ENCODE results near the gene ECHS1. TPM values are rescaled to one million over a fixed set of nuclear protein-coding genes. Genes with fewer than 3 reads are reported as not detected.

The ECHS1 gene
- total and polyA plus RNA-seq, 8 donors = 5.3 to 103 (median 69.2) TPM

DNA sequence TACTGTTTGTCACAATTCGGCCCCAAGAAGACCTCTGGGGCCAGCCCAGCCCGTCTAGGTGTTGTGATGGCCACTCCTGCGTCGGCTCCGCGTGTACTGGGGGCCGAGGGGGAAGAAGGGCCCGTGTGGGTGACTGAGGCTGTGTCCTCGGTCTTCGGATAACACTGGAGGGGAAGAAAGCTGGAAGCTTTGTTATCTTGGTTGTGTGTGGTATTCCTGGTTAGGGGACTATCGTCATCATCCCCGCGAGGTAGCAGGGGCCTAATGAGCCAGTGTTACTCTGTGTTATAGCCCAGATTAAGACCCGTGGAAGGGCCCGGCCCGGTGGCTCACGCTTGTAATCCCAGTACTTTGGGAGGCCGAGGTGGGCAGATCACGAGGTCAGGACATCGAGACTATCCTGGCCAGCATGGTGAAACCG, 21.7 kb upstream of the ECHS1 start:
- Histone ChIP-seq H3K36me3 (peaks cover 16 to 58% (median 51%) of the 10 kb centered on the region in 4 donors), H3K9me3 (no peaks in the 10 kb centered on the region), H3K27ac (peak overlapping the region; percentile 86 to 88 (median 87)), H3K4me1 (peaks cover 0 to 25% (median 23%) of the 10 kb centered on the region in 4 donors), H3K4me3 (peak overlapping the region; percentile 78 to 96 (median 88)), H3K27me3 (no peaks in the 10 kb centered on the region)
- DNase-seq = peak in 1 of 2 donors; percentile 24
- no peak for TF ChIP-seq POLR2A (IDR thresholded peaks at IDR 0.05)
- no peak for TF ChIP-seq EP300 (IDR thresholded peaks at IDR 0.05)
- no peak for TF ChIP-seq POLR2AphosphoS5 (IDR thresholded peaks at IDR 0.05)
- TF ChIP-seq, protein P1, sequence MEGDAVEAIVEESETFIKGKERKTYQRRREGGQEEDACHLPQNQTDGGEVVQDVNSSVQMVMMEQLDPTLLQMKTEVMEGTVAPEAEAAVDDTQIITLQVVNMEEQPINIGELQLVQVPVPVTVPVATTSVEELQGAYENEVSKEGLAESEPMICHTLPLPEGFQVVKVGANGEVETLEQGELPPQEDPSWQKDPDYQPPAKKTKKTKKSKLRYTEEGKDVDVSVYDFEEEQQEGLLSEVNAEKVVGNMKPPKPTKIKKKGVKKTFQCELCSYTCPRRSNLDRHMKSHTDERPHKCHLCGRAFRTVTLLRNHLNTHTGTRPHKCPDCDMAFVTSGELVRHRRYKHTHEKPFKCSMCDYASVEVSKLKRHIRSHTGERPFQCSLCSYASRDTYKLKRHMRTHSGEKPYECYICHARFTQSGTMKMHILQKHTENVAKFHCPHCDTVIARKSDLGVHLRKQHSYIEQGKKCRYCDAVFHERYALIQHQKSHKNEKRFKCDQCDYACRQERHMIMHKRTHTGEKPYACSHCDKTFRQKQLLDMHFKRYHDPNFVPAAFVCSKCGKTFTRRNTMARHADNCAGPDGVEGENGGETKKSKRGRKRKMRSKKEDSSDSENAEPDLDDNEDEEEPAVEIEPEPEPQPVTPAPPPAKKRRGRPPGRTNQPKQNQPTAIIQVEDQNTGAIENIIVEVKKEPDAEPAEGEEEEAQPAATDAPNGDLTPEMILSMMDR (IDR thresholded peaks at IDR 0.05) = no peak
- 20 to 30% (median 27%) methylated on average over 21 of the region's 21 CpGs for WGBS, 5 donors
- intact Hi-C loops (cut with DNase I; ENCODE audit: low total_unique reads) = no loop called here

DNA sequence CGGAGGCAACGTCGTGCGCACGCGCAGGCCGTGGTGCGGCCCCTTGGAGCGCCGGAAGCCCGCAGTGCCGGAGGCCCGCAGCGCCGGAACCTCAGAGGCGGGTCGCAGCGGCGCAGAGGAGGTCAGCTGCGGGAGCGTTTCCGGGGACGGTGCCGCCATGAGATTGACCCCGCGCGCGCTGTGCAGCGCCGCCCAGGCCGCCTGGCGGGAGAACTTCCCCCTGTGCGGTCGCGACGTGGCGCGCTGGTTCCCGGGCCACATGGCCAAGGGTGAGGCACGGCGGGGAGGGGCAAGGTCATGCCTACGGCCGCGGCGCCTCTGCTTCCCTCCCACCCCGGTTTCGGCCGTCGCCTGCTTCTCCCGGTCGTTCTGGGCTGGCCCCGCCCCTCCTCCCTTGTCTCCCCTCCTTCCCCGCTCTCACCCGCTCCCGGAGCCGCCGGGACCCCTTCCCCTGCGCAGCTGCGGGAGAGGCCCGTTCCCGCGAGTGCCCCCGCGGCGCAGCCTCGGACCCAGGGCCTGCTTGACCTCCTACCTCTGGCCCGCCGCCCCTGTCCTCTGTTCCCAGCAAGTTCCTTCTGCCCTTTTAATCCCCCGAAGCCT, 21.0 kb upstream of the ECHS1 start, which contains the start of gene MTG1:
TSS of gene MTG1 (plus strand) at position 94 of the 600 bp plus-strand sequence. CDS start at position 158, 64 bp downstream.
- 0 to 2% (median 1%) methylated on average over 27 to 69 of the region's 69 CpGs for WGBS, 5 donors
- Histone ChIP-seq H3K27ac (peak within 1 kb of the TSS; percentile 86 to 88 (median 87)), H3K4me1 (peaks cover 0 to 25% (median 23%) of the 10 kb centered on the region in 4 donors), H3K27me3 (no peaks in the 10 kb centered on the region), H3K36me3 (peaks cover 16 to 58% (median 51%) of the 10 kb centered on the region in 4 donors), H3K4me3 (peak within 1 kb of the TSS; percentile 78 to 96 (median 88)), H3K9me3 (no peaks in the 10 kb centered on the region)
- TF ChIP-seq POLR2AphosphoS5 (IDR thresholded peaks at IDR 0.05) (peak; percentile 78 to 94 (median 84)), EP300 (IDR thresholded peaks at IDR 0.05) (no peak), POLR2A (IDR thresholded peaks at IDR 0.05) (peak in 1 of 4 donors; percentile 22)
- TF ChIP-seq, protein P1 (IDR thresholded peaks at IDR 0.05) = peak in 2 of 7 experiments; percentile 29 to 35
- intact Hi-C loops (cut with DNase I; ENCODE audit: low total_unique reads) = no loop called here
- peak; percentile 95 to 99 for DNase-seq

DNA sequence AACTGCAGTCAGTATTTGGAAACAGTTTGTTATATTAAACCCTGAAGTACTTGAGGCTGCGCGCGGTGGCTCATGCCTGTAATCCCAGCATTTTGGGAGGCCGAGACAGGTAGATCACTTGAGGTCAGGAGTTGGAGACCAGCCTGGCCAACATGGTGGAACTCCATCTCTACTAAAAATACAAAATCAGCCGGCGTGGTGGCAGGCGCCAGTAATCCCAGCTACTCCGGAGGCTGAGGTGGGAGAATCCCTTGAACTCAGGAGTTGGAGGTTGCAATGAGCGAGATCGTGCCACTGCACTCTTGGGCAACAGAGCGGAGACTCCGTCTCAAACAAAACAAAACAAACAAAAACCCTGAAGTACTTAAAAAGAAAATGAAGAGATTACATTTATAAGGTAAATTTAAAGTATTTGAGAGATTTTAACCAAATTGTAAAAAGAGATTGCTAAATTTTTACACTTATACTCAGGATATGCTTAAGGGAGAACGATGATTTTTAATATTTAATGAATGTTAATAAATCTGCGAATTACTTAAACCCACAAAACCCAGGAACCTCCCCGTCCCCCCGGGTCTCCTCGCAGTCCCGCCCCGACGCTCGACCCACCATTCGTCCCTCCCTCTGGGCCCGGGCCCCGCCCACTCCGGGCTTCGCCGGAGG, 20.4 kb upstream of the ECHS1 start:
- intact Hi-C loops (cut with DNase I; ENCODE audit: low total_unique reads) = no loop called here
- TF ChIP-seq POLR2A (IDR thresholded peaks at IDR 0.05) (no peak), EP300 (IDR thresholded peaks at IDR 0.05) (no peak), POLR2AphosphoS5 (IDR thresholded peaks at IDR 0.05) (no peak)
- TF ChIP-seq, protein P1 (IDR thresholded peaks at IDR 0.05) = no peak
- DNase-seq = peak in 1 of 2 donors; percentile 20
- Histone ChIP-seq H3K27ac (peak overlapping the region; percentile 86 to 88 (median 87)), H3K9me3 (no peaks in the 10 kb centered on the region), H3K4me3 (peak overlapping the region; percentile 78 to 96 (median 88)), H3K4me1 (peaks cover 0 to 25% (median 23%) of the 10 kb centered on the region in 4 donors), H3K36me3 (peaks cover 9 to 58% (median 48%) of the 10 kb centered on the region in 4 donors), H3K27me3 (no peaks in the 10 kb centered on the region)
- 33 to 35% (median 34%) methylated on average over 27 of the region's 27 CpGs for WGBS, 5 donors

DNA sequence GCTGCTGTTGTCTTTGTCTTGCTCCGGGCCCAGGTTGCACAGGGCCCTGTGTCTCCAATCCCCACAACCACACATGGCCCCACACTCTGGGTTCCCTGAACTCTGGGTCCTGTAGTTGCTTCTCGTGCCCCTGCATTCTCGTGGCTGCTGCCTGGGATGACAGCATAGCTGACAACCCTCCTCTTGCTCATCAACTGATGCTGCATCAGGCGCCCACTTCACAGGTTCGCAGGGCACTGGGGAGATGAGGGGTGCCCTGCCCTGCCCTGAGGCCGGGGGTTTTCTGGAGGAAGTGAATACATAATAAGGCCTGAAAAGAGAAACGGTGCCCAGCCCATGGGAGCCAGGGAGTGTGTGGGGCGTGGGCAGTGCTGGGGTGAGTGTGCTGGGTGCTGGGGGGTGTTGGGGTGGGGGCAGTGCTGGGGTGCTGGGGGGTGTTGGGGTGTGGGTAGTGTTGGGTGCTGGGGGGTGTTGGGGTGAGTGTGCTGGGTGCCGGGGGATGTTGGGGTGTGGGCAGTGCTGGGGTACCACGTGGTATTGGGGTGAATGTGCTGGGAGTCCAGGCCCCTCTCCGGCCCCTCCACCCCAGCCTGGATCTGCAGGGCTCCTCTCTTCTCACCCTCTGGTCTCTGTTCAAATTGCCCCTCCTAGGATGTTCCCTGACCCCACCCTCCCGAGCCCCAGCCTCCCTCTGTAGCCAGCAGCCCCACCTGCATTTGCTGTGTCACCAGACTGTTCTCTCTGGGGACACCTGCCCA, 18.8 kb upstream of the ECHS1 start:
- Histone ChIP-seq H3K4me3 (no peak overlapping the region), H3K4me1 (peaks cover 0 to 27% (median 24%) of the 10 kb centered on the region in 4 donors), H3K27me3 (no peaks in the 10 kb centered on the region), H3K36me3 (peaks cover 3 to 53% (median 40%) of the 10 kb centered on the region in 4 donors), H3K9me3 (no peaks in the 10 kb centered on the region), H3K27ac (peak overlapping the region in 1 of 5 donors; percentile 20)
- WGBS, 5 donors = 71 to 83% (median 80%) methylated on average over 11 to 12 of the region's 12 CpGs
- peak in 1 of 2 donors; percentile 19 for DNase-seq
- intact Hi-C loops (cut with DNase I; ENCODE audit: low total_unique reads) = no loop called here
- no peak for TF ChIP-seq POLR2AphosphoS5 (IDR thresholded peaks at IDR 0.05)
- TF ChIP-seq, protein P1 (IDR thresholded peaks at IDR 0.05) = no peak
- TF ChIP-seq POLR2A (IDR thresholded peaks at IDR 0.05) = no peak
- no peak for TF ChIP-seq EP300 (IDR thresholded peaks at IDR 0.05)

All from stomach (tissue), 9 donors.